ENCODE measurements around the gene ATP10B.

Gene ATP10B

DNA sequence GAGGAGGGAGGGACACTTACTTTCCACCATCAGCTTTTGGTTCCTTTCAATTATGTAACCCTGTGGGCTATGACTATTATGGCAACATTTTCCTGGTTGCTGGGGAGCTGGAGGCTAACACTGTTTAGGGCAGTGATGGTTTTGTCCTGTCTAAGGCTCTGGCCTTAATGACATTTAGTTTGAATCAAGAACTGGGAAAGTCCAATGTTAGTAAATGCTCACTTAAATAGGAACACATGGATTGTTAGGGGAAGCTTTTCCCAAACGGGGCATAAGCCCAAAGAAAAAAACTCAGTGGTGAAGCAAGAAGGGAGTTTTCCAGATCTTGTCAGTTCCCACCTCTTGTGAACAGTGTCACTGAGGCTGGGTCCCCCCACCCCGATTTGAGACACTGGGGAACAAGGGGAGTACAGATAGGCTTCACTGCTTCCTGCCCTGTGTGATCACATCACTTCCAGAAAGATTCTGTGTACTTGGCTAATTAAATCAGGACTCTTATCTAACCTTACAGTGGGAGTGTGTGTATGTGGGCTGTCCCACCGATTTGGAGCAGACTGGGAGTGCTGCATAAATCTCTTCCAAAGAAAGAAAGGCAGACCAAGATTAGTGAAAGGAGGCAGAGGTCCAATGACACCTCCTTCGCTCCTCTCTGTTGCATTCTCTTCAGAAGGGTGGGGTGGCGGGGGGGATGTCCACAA is 223.9 kb downstream of the ATP10B start:
- peaks cover 0 to 4% (median 0%) of the 10 kb centered on the region in 11 experiments; a peak in 1 of 22 replicates for H3K9me3 ChIP-seq (replicated peaks in 1 of 11)
- H3K27ac ChIP-seq, result no peak overlapping the region
- TF ChIP-seq Cebpa-rat (IDR thresholded peaks at IDR 0.05), result no peak
- no peak overlapping the region for H3K4me3 ChIP-seq
- H3K4me2 ChIP-seq, result no peak overlapping the region
- H3K9ac ChIP-seq, result no peak overlapping the region
- H4K20me1 ChIP-seq, result no peaks in the 10 kb centered on the region
- H3K36me3 ChIP-seq, result no peaks in the 10 kb centered on the region
- H3K4me1 ChIP-seq, result peaks cover 0 to 8% (median 0%) of the 10 kb centered on the region in 10 experiments; a peak in 7 of 20 replicates
- H3K27me3 ChIP-seq, result no peaks in the 10 kb centered on the region

DNA sequence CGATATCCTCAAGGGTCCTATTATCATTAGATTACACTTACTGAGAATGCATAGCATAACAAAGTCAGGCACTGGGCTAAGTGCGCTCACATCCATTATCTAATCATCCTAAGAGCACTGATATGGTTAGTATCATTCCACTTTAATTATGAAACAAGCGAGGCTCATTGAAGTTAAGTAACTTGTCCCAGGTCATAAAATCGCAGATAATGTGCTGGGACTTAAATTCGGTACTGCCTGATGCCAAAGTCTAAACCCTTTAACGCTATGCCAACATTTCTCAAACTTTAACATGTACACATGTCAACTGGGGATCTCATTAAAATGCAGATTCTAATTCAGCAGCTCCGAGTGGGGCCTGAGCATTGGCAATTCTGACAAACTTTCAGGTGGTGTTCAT is 225.7 kb downstream of the ATP10B start:
- Histone ChIP-seq H3K9me3 (replicated peaks in 1 of 11) (no peaks in the 10 kb centered on the region), H3K4me2 (no peak overlapping the region), H3K27ac (no peak overlapping the region), H4K20me1 (no peaks in the 10 kb centered on the region), H3K4me1 (peaks cover 0 to 8% (median 6%) of the 10 kb centered on the region in 10 experiments; a peak in 10 of 20 replicates), H3K4me3 (no peak overlapping the region), H3K27me3 (no peaks in the 10 kb centered on the region), H3K36me3 (no peaks in the 10 kb centered on the region), H3K9ac (no peak overlapping the region)
- TF ChIP-seq Cebpa-rat (IDR thresholded peaks at IDR 0.05), result no peak

DNA sequence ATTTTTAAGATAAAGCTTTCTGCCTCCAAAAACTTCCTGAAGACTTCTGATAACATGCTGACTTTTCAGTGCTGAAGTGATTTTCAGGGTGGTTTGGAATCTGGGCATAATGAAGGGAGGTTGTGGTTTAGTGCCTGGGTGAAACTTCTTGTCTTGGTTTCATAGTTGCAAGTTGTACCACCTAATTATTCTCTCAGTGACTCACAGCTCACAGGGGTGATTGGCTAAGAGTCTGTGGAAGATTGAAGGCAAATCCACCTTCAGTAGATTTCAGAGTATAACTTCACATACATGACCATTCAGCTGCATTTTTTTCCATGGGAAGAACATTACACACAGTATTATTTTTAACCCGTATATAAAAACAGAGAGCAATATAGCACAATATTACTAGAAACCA is 230.5 kb downstream of the ATP10B start:
- Histone ChIP-seq H3K27me3 (no peaks in the 10 kb centered on the region), H4K20me1 (no peaks in the 10 kb centered on the region), H3K4me1 (peaks cover 0 to 21% (median 3%) of the 10 kb centered on the region in 10 experiments; a peak in 6 of 20 replicates), H3K9me3 (replicated peaks in 1 of 11) (no peaks in the 10 kb centered on the region), H3K4me3 (no peak overlapping the region), H3K36me3 (no peaks in the 10 kb centered on the region), H3K27ac (no peak overlapping the region), H3K9ac (no peak overlapping the region), H3K4me2 (peak overlapping the region in 2 of 11 experiments; percentile 15 to 21; a peak in 1 of 22 replicates)
- no peak for TF ChIP-seq Cebpa-rat (IDR thresholded peaks at IDR 0.05)

DNA sequence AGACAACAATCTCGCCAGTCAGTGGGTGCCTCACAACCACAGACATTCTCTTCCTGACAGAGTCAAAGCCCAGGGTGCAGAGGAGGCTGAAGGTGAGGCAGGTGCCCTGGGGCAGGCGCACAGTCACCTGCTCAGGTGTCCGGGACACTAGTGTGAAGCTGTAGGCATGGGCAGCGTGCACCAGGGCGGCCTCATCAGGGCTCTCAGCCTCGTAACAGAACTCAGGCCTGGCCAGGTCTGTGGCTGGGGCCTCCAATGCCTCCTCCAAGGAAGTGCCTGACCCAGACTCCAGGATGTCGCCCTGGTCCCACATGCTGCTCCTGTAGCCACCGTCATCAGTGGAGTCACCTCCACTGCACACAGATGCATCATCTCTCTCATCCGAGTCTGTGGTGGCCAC is 231.6 kb downstream of the ATP10B start:
- Histone ChIP-seq H3K4me3 (no peak overlapping the region), H3K9me3 (replicated peaks in 1 of 11) (no peaks in the 10 kb centered on the region), H3K27ac (no peak overlapping the region), H4K20me1 (no peaks in the 10 kb centered on the region), H3K36me3 (no peaks in the 10 kb centered on the region), H3K27me3 (no peaks in the 10 kb centered on the region), H3K9ac (no peak overlapping the region), H3K4me1 (peaks cover 0 to 21% (median 3%) of the 10 kb centered on the region in 10 experiments; a peak in 6 of 20 replicates), H3K4me2 (no peak overlapping the region)
- TF ChIP-seq Cebpa-rat (IDR thresholded peaks at IDR 0.05), result no peak

DNA sequence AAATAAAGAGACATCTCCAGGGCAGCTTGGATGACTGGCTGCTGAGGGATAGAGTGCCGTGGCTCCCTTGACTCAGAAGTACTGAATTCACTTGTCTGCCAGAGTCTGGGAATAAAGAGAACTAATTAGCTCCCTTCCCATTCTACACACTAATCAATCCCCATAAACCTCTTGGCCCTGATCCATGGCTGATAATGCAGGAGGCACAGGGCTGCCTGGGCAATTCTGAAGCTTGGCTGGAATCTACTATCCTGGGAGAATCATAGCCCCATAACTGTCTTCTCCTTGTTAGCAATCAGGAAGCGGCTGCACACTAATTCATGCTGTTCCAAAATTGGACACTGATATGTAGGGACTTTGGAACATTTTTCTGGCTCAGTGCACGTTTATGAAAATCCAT is 232.6 kb downstream of the ATP10B start:
- Histone ChIP-seq H3K9me3 (replicated peaks in 1 of 11) (no peaks in the 10 kb centered on the region), H3K9ac (no peak overlapping the region), H3K27me3 (no peaks in the 10 kb centered on the region), H3K36me3 (no peaks in the 10 kb centered on the region), H3K4me1 (peaks cover 0 to 21% (median 3%) of the 10 kb centered on the region in 10 experiments; a peak in 6 of 20 replicates), H3K27ac (no peak overlapping the region), H4K20me1 (no peaks in the 10 kb centered on the region), H3K4me3 (no peak overlapping the region), H3K4me2 (no peak overlapping the region)
- no peak for TF ChIP-seq Cebpa-rat (IDR thresholded peaks at IDR 0.05)

DNA sequence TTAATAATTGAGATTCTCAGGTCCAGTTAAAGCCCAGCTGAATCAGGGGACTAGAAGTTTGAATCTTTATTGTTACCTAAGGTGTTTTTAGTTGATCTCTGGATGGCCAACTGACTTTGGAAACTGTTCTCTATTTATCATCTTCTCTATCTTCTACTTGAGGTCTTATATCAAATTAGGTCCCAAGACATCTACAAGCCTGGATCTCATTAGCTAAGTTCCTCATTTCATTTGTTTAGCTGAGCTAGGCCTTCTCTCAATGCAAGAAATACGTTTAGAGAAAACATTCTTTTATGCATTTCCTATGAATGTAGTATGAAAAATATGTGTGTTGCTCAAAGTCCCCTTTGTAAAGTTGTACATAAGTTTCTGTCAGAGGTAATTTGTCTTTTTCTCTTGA is 233.7 kb downstream of the ATP10B start:
- Histone ChIP-seq H3K9ac (no peak overlapping the region), H3K36me3 (no peaks in the 10 kb centered on the region), H3K4me1 (peaks cover 0 to 21% (median 3%) of the 10 kb centered on the region in 10 experiments; a peak in 6 of 20 replicates), H3K27ac (no peak overlapping the region), H3K4me2 (peak overlapping the region in 2 of 11 experiments; percentile 15 to 23; a peak in 4 of 22 replicates), H3K9me3 (replicated peaks in 1 of 11) (no peaks in the 10 kb centered on the region), H3K27me3 (no peaks in the 10 kb centered on the region), H4K20me1 (no peaks in the 10 kb centered on the region), H3K4me3 (no peak overlapping the region)
- TF ChIP-seq Cebpa-rat (IDR thresholded peaks at IDR 0.05), result no peak

DNA sequence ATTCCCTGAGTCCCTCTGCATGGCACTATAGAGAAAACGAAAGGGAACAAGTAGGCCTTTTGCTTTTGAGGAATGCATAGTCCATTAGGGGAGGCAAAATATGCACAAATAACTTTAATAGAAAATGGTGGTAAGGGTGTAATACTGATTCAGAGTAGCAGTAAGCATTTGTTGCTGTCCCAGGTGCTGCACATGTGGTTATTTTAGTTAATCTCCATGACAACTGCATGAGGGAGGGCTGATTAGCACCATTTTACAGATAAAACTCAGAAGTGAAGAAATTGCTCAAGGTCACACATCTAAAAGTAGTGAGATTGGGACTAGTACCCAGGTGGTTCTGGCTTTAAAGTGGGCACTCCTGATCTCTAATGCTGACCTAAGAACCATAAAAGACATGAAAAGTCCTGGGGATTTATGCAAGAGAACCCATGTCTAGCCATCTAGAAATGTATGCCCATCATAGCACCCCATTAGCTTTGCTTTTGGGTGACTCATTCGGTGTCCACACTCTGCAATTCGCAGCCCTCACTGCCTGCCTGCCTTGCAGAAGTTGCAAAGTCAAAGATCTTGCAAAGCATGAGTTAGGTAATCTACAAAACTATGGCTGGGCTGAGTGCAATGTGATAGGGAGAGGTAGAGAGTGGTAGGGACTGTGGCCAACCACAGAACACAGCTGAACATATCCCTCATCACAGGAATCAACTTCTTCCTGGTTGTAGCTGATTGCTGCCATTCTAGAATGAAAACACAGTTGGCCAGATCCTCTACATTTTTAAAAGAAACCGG is 235.1 kb downstream of the ATP10B start:
- Histone ChIP-seq H3K36me3 (no peaks in the 10 kb centered on the region), H3K4me3 (no peak overlapping the region), H4K20me1 (no peaks in the 10 kb centered on the region), H3K27me3 (no peaks in the 10 kb centered on the region), H3K9ac (no peak overlapping the region), H3K27ac (no peak overlapping the region), H3K9me3 (replicated peaks in 1 of 11) (no peaks in the 10 kb centered on the region), H3K4me1 (peaks cover 0 to 21% (median 3%) of the 10 kb centered on the region in 10 experiments; a peak in 6 of 20 replicates), H3K4me2 (no peak overlapping the region)
- TF ChIP-seq Cebpa-rat (IDR thresholded peaks at IDR 0.05), result no peak

DNA sequence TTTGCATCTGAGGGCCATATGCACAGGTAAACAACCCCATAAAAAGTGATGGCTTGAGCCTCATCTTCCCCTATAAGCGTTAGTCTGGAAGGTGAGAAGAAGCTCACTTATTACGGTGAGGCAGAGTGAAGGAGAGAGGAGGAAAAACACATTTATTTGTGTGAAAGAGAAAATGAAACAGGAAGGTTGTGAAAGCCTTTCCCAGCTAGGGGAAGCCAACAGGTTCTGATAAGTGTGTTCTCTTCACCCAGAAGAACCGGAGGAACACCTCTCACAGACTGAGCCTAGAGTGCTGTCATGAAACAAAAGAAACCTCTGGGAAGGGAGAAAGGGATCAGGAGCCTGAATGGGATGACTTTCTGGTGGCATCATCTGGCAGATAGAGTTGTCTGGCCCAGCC is 237.9 kb downstream of the ATP10B start:
- H3K27ac ChIP-seq, result no peak overlapping the region
- H3K9ac ChIP-seq, result no peak overlapping the region
- no peaks in the 10 kb centered on the region for H3K36me3 ChIP-seq
- TF ChIP-seq Cebpa-rat (IDR thresholded peaks at IDR 0.05), result no peak
- no peaks in the 10 kb centered on the region for H4K20me1 ChIP-seq
- H3K27me3 ChIP-seq, result no peaks in the 10 kb centered on the region
- peaks cover 0 to 5% (median 0%) of the 10 kb centered on the region in 11 experiments; a peak in 3 of 22 replicates for H3K9me3 ChIP-seq (replicated peaks in 1 of 11)
- no peak overlapping the region for H3K4me2 ChIP-seq
- H3K4me1 ChIP-seq, result peaks cover 0 to 12% (median 0%) of the 10 kb centered on the region in 10 experiments; a peak in 5 of 20 replicates
- H3K4me3 ChIP-seq, result no peak overlapping the region

DNA sequence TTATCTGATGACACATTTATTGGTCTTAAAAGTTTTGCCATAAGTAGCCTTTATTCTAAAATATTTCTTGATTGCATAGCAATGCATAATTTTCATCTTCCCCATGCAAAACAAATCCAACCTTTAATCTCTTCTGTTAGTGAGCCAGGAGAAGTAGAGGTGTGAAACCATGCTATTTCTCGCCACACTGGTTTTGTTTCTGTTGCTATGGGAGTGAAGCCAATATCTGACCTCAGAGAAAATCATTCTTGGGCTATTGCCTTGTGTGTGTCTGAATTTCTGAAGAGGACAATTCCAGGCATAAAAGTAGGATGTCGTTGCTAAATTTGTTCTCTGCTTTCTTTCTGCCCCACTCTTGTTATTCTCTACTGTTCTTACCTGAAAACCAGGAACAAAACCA is 246.7 kb downstream of the ATP10B start:
- TF ChIP-seq Cebpa-rat (IDR thresholded peaks at IDR 0.05), result no peak
- Histone ChIP-seq H3K4me3 (no peak overlapping the region), H3K4me2 (no peak overlapping the region), H3K36me3 (no peaks in the 10 kb centered on the region; a peak in 1 of 22 replicates), H3K9ac (no peak overlapping the region), H3K9me3 (replicated peaks in 1 of 11) (peaks cover 0 to 5% (median 0%) of the 10 kb centered on the region in 11 experiments; a peak in 3 of 22 replicates), H3K27me3 (no peaks in the 10 kb centered on the region), H3K27ac (no peak overlapping the region), H3K4me1 (no peaks in the 10 kb centered on the region), H4K20me1 (no peaks in the 10 kb centered on the region)
